ENCODE results near the gene DGKE. TPM values are rescaled to one million over a fixed set of nuclear protein-coding genes. Genes with fewer than 3 reads are reported as not detected.

The DGKE gene
- total RNA-seq, 1 donor from 2014 or later = 8.4 TPM

GRCh38 chr17:56793531-56793930, 40.4 kb upstream of the DGKE start:
- DNase-seq (ENCODE audit: low read depth) = no peak

GRCh38 chr17:56793957-56794356, 40.0 kb upstream of the DGKE start:
- Histone ChIP-seq H3K27me3 (ENCODE audit: control insufficient read depth, insufficient read depth, low read length) (no peaks in the 10 kb centered on the region), H3K4me3 (ENCODE audit: low read depth, low read length) (no peak overlapping the region), H3K36me3 (ENCODE audit: control insufficient read depth, insufficient read depth, low read length) (no peaks in the 10 kb centered on the region)
- no peak for TF ChIP-seq CTCF (IDR thresholded peaks at IDR 0.05; ENCODE audit: insufficient read depth, low read length, severe bottlenecking)
- DNase-seq (ENCODE audit: low read depth) (no peak), FAIRE-seq (no peak)

More at GRCh38 chr17:56793531-56793930, 40.4 kb upstream of the DGKE start:
- H3K27me3 ChIP-seq (ENCODE audit: control insufficient read depth, insufficient read depth, low read length) = no peaks in the 10 kb centered on the region
- no peak for FAIRE-seq
- no peak overlapping the region for H3K4me3 ChIP-seq (ENCODE audit: low read depth, low read length)
- no peaks in the 10 kb centered on the region for H3K36me3 ChIP-seq (ENCODE audit: control insufficient read depth, insufficient read depth, low read length)
- no peak for TF ChIP-seq CTCF (IDR thresholded peaks at IDR 0.05; ENCODE audit: insufficient read depth, low read length, severe bottlenecking)

GRCh38 chr17:56795221-56795865, 38.6 kb upstream of the DGKE start:
- no peak for DNase-seq (ENCODE audit: low read depth)
- no peak for FAIRE-seq
- no peak for TF ChIP-seq CTCF (IDR thresholded peaks at IDR 0.05; ENCODE audit: insufficient read depth, low read length, severe bottlenecking)
- Histone ChIP-seq H3K36me3 (ENCODE audit: control insufficient read depth, insufficient read depth, low read length) (no peaks in the 10 kb centered on the region), H3K4me3 (ENCODE audit: low read depth, low read length) (no peak overlapping the region), H3K27me3 (ENCODE audit: control insufficient read depth, insufficient read depth, low read length) (no peaks in the 10 kb centered on the region)

GRCh38 chr17:56796536-56796935, 37.4 kb upstream of the DGKE start:
- H3K4me3 ChIP-seq (ENCODE audit: low read depth, low read length) = no peak overlapping the region
- H3K36me3 ChIP-seq (ENCODE audit: control insufficient read depth, insufficient read depth, low read length) = no peaks in the 10 kb centered on the region
- TF ChIP-seq CTCF (IDR thresholded peaks at IDR 0.05; ENCODE audit: insufficient read depth, low read length, severe bottlenecking) = no peak
- DNase-seq (ENCODE audit: low read depth) (no peak), FAIRE-seq (peak; percentile 85)
- no peaks in the 10 kb centered on the region for H3K27me3 ChIP-seq (ENCODE audit: control insufficient read depth, insufficient read depth, low read length)

- Histone ChIP-seq H3K27me3 (ENCODE audit: control insufficient read depth, insufficient read depth, low read length) (no peaks in the 10 kb centered on the region), H3K36me3 (ENCODE audit: control insufficient read depth, insufficient read depth, low read length) (no peaks in the 10 kb centered on the region), H3K4me3 (ENCODE audit: low read depth, low read length) (no peak overlapping the region)
- TF ChIP-seq CTCF (IDR thresholded peaks at IDR 0.05; ENCODE audit: insufficient read depth, low read length, severe bottlenecking) = no peak
- FAIRE-seq (no peak), DNase-seq (ENCODE audit: low read depth) (no peak)
Observed at GRCh38 chr17:56798916-56799315, 35.0 kb upstream of the DGKE start.

Measured in bronchial epithelial cell (primary cell).